ENCODE results near the gene CISH.

The CISH gene

DNA sequence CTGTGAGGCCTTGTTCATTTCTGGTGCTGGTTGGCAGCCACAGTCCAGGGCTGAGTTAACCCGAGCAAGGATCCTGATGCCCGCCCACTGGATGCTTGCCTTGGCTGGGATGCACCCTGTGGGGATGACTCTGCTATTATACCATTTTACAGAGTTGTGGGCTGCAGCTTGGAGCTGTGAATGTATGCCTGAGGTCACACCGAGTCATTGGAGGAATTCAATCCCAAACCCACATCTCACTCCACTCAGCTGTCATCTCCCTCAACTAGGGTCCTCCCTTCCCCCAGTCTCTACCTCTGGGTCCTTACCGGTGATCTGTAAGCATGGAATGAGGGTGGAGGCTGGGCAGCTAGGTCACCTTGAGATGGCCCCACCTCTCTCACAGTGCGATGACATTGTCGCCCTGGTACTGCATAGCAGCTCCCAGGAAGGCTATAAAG lies 27.5 kb upstream of the CISH start:
- Histone ChIP-seq H3K4me1 (peaks cover 18% of the 10 kb centered on the region), H3K36me3 (peaks cover 56% of the 10 kb centered on the region), H3K9me3 (no peaks in the 10 kb centered on the region), H3K27me3 (no peaks in the 10 kb centered on the region), H3K4me3 (no peak overlapping the region), H3K27ac (no peak overlapping the region), H3K4me2 (no peak overlapping the region), H3K9ac (no peak overlapping the region), H4K20me1 (peaks cover 71% of the 10 kb centered on the region)
- TF ChIP-seq Cebpa-rat (IDR thresholded peaks at IDR 0.05): no peak

DNA sequence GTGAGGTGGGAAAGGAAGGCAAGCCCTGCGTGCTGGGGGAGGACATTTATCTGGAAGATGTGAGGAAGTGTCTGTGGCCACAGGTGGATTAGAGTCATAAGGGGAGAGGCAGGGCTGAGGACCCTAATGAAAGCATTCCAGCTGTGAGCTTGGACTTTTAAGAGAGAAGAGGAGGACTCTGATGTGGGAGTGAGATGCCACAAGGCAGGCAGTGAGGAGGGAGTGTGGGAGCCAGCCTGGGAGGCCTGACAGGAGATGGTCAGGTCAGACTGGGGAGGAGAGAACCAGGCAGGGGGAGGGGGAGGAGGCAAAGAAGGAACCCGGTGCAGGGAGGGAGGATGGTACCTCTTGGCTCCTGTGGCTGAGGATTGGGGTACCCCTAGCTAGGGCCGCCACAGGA lies 26.4 kb upstream of the CISH start:
- Histone ChIP-seq H3K9ac (no peak overlapping the region), H3K4me1 (peaks cover 28% of the 10 kb centered on the region), H3K4me3 (no peak overlapping the region), H3K27me3 (no peaks in the 10 kb centered on the region), H3K27ac (no peak overlapping the region), H3K4me2 (no peak overlapping the region), H3K36me3 (peaks cover 44% of the 10 kb centered on the region), H3K9me3 (no peaks in the 10 kb centered on the region), H4K20me1 (peaks cover 77% of the 10 kb centered on the region)
- TF ChIP-seq Cebpa-rat (IDR thresholded peaks at IDR 0.05): no peak

DNA sequence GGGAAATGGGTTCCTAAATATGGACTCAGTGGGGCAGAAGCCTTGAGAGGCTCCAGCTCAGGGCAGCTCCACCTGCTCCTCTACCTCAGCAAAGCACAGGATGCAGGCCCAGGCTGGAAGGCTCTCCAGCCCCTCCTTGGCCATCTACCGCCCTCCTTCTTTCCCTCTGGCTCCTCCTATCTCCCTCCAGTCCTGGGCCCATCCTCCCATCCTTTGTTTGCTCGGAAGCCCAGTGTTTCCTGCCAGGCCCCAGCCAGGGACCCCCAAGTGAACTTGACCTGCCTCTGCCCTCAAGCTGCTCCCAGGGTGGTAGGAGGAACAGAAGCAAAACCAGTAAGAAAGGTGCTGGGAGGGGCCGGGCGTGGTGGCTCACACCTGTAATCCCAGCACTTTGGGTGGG lies 25.4 kb upstream of the CISH start:
- no peaks in the 10 kb centered on the region for H3K27me3 ChIP-seq

DNA sequence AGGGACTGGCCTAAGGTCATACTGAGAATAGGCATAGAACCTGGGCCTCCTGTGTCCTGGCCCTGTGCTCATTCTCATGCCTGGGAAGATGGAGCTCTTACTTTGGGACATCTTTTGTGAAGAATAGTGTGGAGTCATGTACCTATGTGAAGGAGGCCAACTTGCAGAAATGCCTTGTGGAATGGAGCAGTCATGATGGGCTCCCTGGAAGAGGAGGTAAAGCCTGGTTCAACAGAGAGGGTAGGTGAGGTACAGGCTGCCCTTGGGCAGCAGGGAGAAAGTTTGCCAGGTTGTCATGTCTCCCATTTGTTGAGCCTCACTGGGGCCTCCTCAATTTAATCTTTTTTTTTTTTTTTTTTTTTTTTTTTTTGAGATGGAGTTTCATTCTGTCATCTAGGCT lies 23.5 kb upstream of the CISH start:
- TF ChIP-seq Cebpa-rat (IDR thresholded peaks at IDR 0.05): no peak
- H3K9ac ChIP-seq: no peak overlapping the region

More for the DNA sequence above, 25.4 kb upstream of the CISH start:
- H3K4me1 ChIP-seq: peaks cover 36% of the 10 kb centered on the region
- H4K20me1 ChIP-seq: peaks cover 86% of the 10 kb centered on the region
- H3K4me3 ChIP-seq: no peak overlapping the region
- H3K9me3 ChIP-seq: no peaks in the 10 kb centered on the region
- H3K9ac ChIP-seq: no peak overlapping the region
- no peak for TF ChIP-seq Cebpa-rat (IDR thresholded peaks at IDR 0.05)
- no peak overlapping the region for H3K27ac ChIP-seq
- peaks cover 35% of the 10 kb centered on the region for H3K36me3 ChIP-seq
- no peak overlapping the region for H3K4me2 ChIP-seq

GRCh38 chr3:50633230-50633790 lies 21.7 kb upstream of the CISH start:
- H4K20me1 ChIP-seq: peaks cover 98% of the 10 kb centered on the region
- no peaks in the 10 kb centered on the region for H3K9me3 ChIP-seq
- no peaks in the 10 kb centered on the region for H3K27me3 ChIP-seq
- no peak for TF ChIP-seq Cebpa-rat (IDR thresholded peaks at IDR 0.05)
- H3K4me1 ChIP-seq: peaks cover 56% of the 10 kb centered on the region
- H3K27ac ChIP-seq: no peak overlapping the region
- peaks cover 29% of the 10 kb centered on the region; the same call in 1 of the 2 replicates for H3K36me3 ChIP-seq
- no peak overlapping the region for H3K4me3 ChIP-seq
- no peak overlapping the region for H3K4me2 ChIP-seq
- no peak overlapping the region for H3K9ac ChIP-seq

More for the DNA sequence above, 23.5 kb upstream of the CISH start:
- Histone ChIP-seq H3K4me2 (no peak overlapping the region), H4K20me1 (peaks cover 98% of the 10 kb centered on the region), H3K4me3 (no peak overlapping the region), H3K9me3 (no peaks in the 10 kb centered on the region), H3K27ac (no peak overlapping the region), H3K36me3 (peaks cover 25% of the 10 kb centered on the region; the same call in 1 of the 2 replicates), H3K27me3 (no peaks in the 10 kb centered on the region), H3K4me1 (peaks cover 52% of the 10 kb centered on the region)

DNA sequence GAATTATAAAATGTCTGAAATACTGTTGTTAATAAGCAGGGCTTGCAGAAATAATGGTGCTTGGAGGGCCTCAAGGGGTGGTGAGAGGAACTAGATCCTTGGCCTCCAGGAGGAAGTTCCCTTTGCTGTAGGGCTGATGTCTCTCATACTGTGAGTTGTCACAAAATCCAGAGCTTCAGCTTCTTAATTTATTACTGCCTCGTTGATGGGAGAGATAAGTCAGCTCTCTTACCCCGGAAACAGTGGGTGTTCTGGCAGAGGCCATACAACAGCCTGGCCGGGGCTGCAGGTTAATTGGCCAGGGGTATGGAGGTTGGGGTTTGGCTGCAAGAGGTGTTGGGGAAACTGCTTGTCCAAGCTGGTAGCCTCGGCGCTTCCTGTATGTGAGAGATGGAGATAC lies 20.9 kb upstream of the CISH start:
- H3K9ac ChIP-seq: no peak overlapping the region
- H3K36me3 ChIP-seq: peaks cover 33% of the 10 kb centered on the region; the same call in 1 of the 2 replicates
- no peak overlapping the region for H3K4me2 ChIP-seq
- peaks cover 63% of the 10 kb centered on the region for H3K4me1 ChIP-seq
- no peak for TF ChIP-seq Cebpa-rat (IDR thresholded peaks at IDR 0.05)
- peaks cover 99% of the 10 kb centered on the region for H4K20me1 ChIP-seq
- no peak overlapping the region for H3K27ac ChIP-seq
- H3K9me3 ChIP-seq: no peaks in the 10 kb centered on the region
- no peaks in the 10 kb centered on the region for H3K27me3 ChIP-seq
- H3K4me3 ChIP-seq: no peak overlapping the region

GRCh38 chr3:50630877-50631276 lies 19.3 kb upstream of the CISH start:
- H3K9me3 ChIP-seq: no peaks in the 10 kb centered on the region
- no peak overlapping the region for H3K27ac ChIP-seq
- peaks cover 100% of the 10 kb centered on the region for H4K20me1 ChIP-seq
- no peak overlapping the region for H3K4me3 ChIP-seq
- H3K4me2 ChIP-seq: peak overlapping the region; percentile 41; the same call in 1 of the 2 replicates
- TF ChIP-seq Cebpa-rat (IDR thresholded peaks at IDR 0.05): no peak
- H3K4me1 ChIP-seq: peaks cover 64% of the 10 kb centered on the region
- no peaks in the 10 kb centered on the region for H3K27me3 ChIP-seq
- no peak overlapping the region for H3K9ac ChIP-seq
- peaks cover 37% of the 10 kb centered on the region; the same call in 1 of the 2 replicates for H3K36me3 ChIP-seq

- no peak overlapping the region for H3K4me3 ChIP-seq
- no peak overlapping the region for H3K9ac ChIP-seq
- H4K20me1 ChIP-seq: peaks cover 100% of the 10 kb centered on the region
- H3K27me3 ChIP-seq: no peaks in the 10 kb centered on the region
- no peak for TF ChIP-seq Cebpa-rat (IDR thresholded peaks at IDR 0.05)
- peaks cover 67% of the 10 kb centered on the region for H3K4me1 ChIP-seq
- H3K9me3 ChIP-seq: no peaks in the 10 kb centered on the region
- peak overlapping the region; percentile 41; the same call in 1 of the 2 replicates for H3K4me2 ChIP-seq
- no peak overlapping the region for H3K27ac ChIP-seq
- H3K36me3 ChIP-seq: peaks cover 37% of the 10 kb centered on the region; the same call in 1 of the 2 replicates
Observed at GRCh38 chr3:50630394-50630793, 18.8 kb upstream of the CISH start.

DNA sequence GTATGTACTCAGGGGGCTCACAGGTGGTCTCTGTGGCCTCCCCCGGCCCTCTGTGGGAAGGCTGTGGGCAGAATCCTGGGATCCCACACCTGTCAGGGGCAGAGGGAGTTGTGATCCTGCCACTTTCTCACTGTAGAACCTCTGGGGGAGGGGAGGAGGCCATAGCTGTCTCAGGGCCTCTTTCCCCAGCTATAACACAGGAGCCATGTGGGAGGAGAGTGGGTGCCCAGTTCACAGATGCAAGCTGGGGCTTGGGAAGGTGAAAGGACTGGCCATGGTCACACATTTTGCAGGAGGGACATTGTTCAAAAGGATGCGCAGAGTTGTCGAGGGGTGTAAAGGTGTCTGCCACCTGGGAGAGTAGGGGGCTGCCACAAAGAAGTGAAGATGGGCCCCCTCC lies 17.0 kb upstream of the CISH start:
- Histone ChIP-seq H3K4me3 (no peak overlapping the region), H3K27me3 (no peaks in the 10 kb centered on the region), H4K20me1 (peaks cover 100% of the 10 kb centered on the region), H3K36me3 (peaks cover 32% of the 10 kb centered on the region; the same call in 1 of the 2 replicates), H3K9me3 (no peaks in the 10 kb centered on the region), H3K27ac (no peak overlapping the region), H3K4me2 (no peak overlapping the region), H3K9ac (no peak overlapping the region), H3K4me1 (peaks cover 77% of the 10 kb centered on the region)
- TF ChIP-seq Cebpa-rat (IDR thresholded peaks at IDR 0.05): no peak

DNA sequence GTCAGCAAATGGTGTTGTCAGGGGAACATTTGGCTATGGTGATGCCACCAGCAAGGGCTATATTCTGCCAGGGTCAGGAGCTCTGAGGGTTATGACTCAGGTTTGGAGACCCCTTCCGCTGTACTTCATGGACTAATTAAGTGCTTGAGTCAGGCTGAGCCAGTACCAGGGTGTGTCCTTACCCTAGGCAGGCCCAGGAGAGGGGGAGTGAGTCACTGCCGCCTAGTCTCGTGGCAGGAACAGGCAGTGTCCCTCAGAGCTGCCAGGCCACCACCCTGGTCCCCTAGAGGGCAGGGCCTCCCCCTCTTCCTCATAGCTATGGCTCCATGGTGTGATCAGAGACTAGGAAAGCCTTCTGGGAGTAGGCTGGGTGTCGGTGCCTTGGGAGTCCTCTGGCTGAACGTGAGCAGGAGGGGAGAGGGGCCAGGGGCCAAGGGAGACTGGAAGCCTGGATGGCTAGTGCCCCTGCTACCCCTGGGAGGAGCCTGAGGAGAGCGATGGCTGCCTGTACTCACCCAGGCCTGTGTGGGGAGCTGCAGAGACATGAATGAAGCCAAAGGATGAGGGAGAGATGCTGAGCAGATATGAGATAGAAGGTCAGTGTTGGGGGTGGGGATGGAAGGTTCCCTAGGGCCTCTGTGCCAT lies 16.0 kb upstream of the CISH start:
- Histone ChIP-seq H3K4me2 (0 out of 2 replicates have a peak overlapping the region, but pooled peaks have one; percentile 17), H3K27me3 (no peaks in the 10 kb centered on the region), H3K4me1 (peaks cover 76% of the 10 kb centered on the region), H3K9ac (no peak overlapping the region), H3K27ac (0 out of 2 replicates have a peak overlapping the region, but pooled peaks have one; percentile 9), H3K36me3 (peaks cover 42% of the 10 kb centered on the region), H3K9me3 (no peaks in the 10 kb centered on the region), H4K20me1 (peaks cover 100% of the 10 kb centered on the region), H3K4me3 (no peak overlapping the region)
- no peak for TF ChIP-seq Cebpa-rat (IDR thresholded peaks at IDR 0.05)
